AG10803 (cell line): ENCODE measurements around the gene CMPK1.
A peak's percentile ranks its signal among the peaks of the same experiment; 100 is the strongest.
"Not testable (repeated sequence)": the region's sequence is repeated elsewhere in the genome, so short reads cannot be mapped to it uniquely, and the experiment has no call there.

Source experiments
- DNase-seq: peaks from one replicate; pipeline ENCODE4 v3.0.0; 2010; ENCODE audit warnings: low read depth
- H3K4me3 ChIP-seq: 2 replicates; pipeline ENCODE4 v1.5.1; 2011; ENCODE audit warnings: mild to moderate bottlenecking, low read length, control low read depth
- CTCF ChIP-seq: conservative IDR thresholded peaks from 2 replicates; pipeline ENCODE4 v1.5.1; 2011; ENCODE audit warnings: mild to moderate bottlenecking, low read length, control low read depth, inconsistent platforms

The CMPK1 gene

GRCh38 chr1:47333578-47333921 lies at the start of gene CMPK1:
Gene CMPK1, plus strand, starts transcription at chr1:47333790. Its CDS starts 156 bp downstream, at chr1:47333946.
- DNase-seq: peak; percentile 88
- peak; percentile 31 for TF ChIP-seq CTCF
- peak within 1 kb of the TSS; percentile 94 for H3K4me3 ChIP-seq

GRCh38 chr1:47288116-47288515 lies 45.5 kb upstream of the CMPK1 start:
- H3K4me3 ChIP-seq, DNase-seq: not testable (repeated sequence)

GRCh38 chr1:47294863-47295262 lies 38.7 kb upstream of the CMPK1 start:
- H3K4me3 ChIP-seq, DNase-seq: not testable (repeated sequence)

- no peak for TF ChIP-seq CTCF
- no peak overlapping the region for H3K4me3 ChIP-seq
- no peak for DNase-seq
These were observed 38.0 kb upstream of the CMPK1 start for GRCh38 chr1:47295579-47295978.

GRCh38 chr1:47298025-47298699 lies 35.4 kb upstream of the CMPK1 start:
- no peak for TF ChIP-seq CTCF
- no peak overlapping the region for H3K4me3 ChIP-seq
- no peak for DNase-seq

- DNase-seq: no peak
- no peak for TF ChIP-seq CTCF
- no peak overlapping the region for H3K4me3 ChIP-seq
These were observed 31.1 kb upstream of the CMPK1 start for GRCh38 chr1:47302472-47302871.

- H3K4me3 ChIP-seq: no peak overlapping the region
- no peak for DNase-seq
- no peak for TF ChIP-seq CTCF
These were observed 24.2 kb upstream of the CMPK1 start for GRCh38 chr1:47309427-47309826.

- peak; percentile 99 for DNase-seq
- no peak for TF ChIP-seq CTCF
- H3K4me3 ChIP-seq: peak within 1 kb of the TSS; percentile 92
These were observed 19.5 kb upstream of the CMPK1 start, which contains the start of gene STIL for GRCh38 chr1:47313915-47314664. Gene STIL, minus strand, starts transcription at chr1:47314147. Its CDS starts 3,828 bp downstream, at chr1:47310319.
